Stimulated activated CD4-positive, alpha-beta T cell treated with anti-CD3 and anti-CD28 coated beads, Interleukin-15, amount 100 ng/mL, for 24 hours (primary cell): ENCODE results near the gene MB21D2.

Source experiments
- DNase-seq: peaks from one replicate; pipeline ENCODE4 v3.0.0-alpha.2; 2020

MB21D2 gene

GRCh38 chr3:192888190-192888589 lies 29.5 kb downstream of the MB21D2 start:
- no peak for DNase-seq

- DNase-seq, result no peak
These were observed 30.0 kb downstream of the MB21D2 start for GRCh38 chr3:192887701-192888100.

- DNase-seq, result peak; percentile 20
These were observed 30.6 kb downstream of the MB21D2 start for GRCh38 chr3:192887047-192887446.

GRCh38 chr3:192884777-192885773 lies 32.6 kb downstream of the MB21D2 start:
- no peak for DNase-seq

GRCh38 chr3:192883512-192883911 lies 34.1 kb downstream of the MB21D2 start:
- no peak for DNase-seq

GRCh38 chr3:192881159-192881786 lies 36.4 kb downstream of the MB21D2 start:
- no peak for DNase-seq

GRCh38 chr3:192880313-192880712 lies 37.3 kb downstream of the MB21D2 start:
- DNase-seq, result no peak

GRCh38 chr3:192879346-192880031 lies 38.2 kb downstream of the MB21D2 start:
- DNase-seq, result no peak

GRCh38 chr3:192875971-192876565 lies 41.6 kb downstream of the MB21D2 start:
- DNase-seq, result no peak

- no peak for DNase-seq
These were observed 46.8 kb downstream of the MB21D2 start for GRCh38 chr3:192870822-192871221.

- DNase-seq, result no peak
These were observed 48.3 kb downstream of the MB21D2 start for GRCh38 chr3:192869131-192870031.

GRCh38 chr3:192867645-192868044 lies 50.0 kb downstream of the MB21D2 start:
- DNase-seq, result no peak

- no peak for DNase-seq
These were observed 50.9 kb downstream of the MB21D2 start for GRCh38 chr3:192866804-192867203.

GRCh38 chr3:192864941-192865340 lies 52.7 kb downstream of the MB21D2 start:
- no peak for DNase-seq

- DNase-seq, result no peak
These were observed 54.6 kb downstream of the MB21D2 start for GRCh38 chr3:192863091-192863420.

GRCh38 chr3:192862408-192863090 lies 55.1 kb downstream of the MB21D2 start:
- no peak for DNase-seq

GRCh38 chr3:192861972-192862371 lies 55.7 kb downstream of the MB21D2 start:
- DNase-seq, result no peak

GRCh38 chr3:192860454-192860853 lies 57.2 kb downstream of the MB21D2 start:
- DNase-seq, result no peak

GRCh38 chr3:192858849-192859585 lies 58.6 kb downstream of the MB21D2 start:
- no peak for DNase-seq

GRCh38 chr3:192857260-192857661 lies 60.4 kb downstream of the MB21D2 start:
- no peak for DNase-seq

- DNase-seq, result no peak
These were observed 62.2 kb downstream of the MB21D2 start for GRCh38 chr3:192855434-192855833.
